ENCODE measurements around the gene DUSP6. TPM values are rescaled to one million over a fixed set of nuclear protein-coding genes. Genes with fewer than 3 reads are reported as not detected.

DUSP6 gene
- total RNA-seq, 1 donor from 2014 or later = 51.1 TPM

GRCh38 chr12:89379839-89380467 is 27.7 kb upstream of the DUSP6 start:
- Histone ChIP-seq H3K27me3 (no peaks in the 10 kb centered on the region), H3K27ac (no peak overlapping the region), H3K36me3 (no peaks in the 10 kb centered on the region), H3K9me3 (no peaks in the 10 kb centered on the region), H3K4me1 (peaks cover 23% of the 10 kb centered on the region), H3K4me3 (no peak overlapping the region)
- no peak for DNase-seq (ENCODE audit: extremely low spot score in 2 of 2)
- TF ChIP-seq CTCF (IDR thresholded peaks at IDR 0.05) (no peak), POLR2AphosphoS5 (IDR thresholded peaks at IDR 0.05; ENCODE audit: insufficient read depth in 1 of 2, low read depth in 1 of 2) (no peak), POLR2A (IDR thresholded peaks at IDR 0.05) (no peak)
- intact Hi-C loops (cut with DNase I) = no loop called here

- intact Hi-C loops (cut with DNase I) = no loop called here
Measured at GRCh38 chr12:89379148-89379838, 27.0 kb upstream of the DUSP6 start.

GRCh38 chr12:89376844-89377243 is 24.5 kb upstream of the DUSP6 start:
- Histone ChIP-seq H3K27ac (no peak overlapping the region), H3K9me3 (no peaks in the 10 kb centered on the region), H3K27me3 (no peaks in the 10 kb centered on the region), H3K36me3 (no peaks in the 10 kb centered on the region), H3K4me1 (peaks cover 15% of the 10 kb centered on the region), H3K4me3 (no peak overlapping the region)
- intact Hi-C loops (cut with DNase I) = no loop called here
- no peak for TF ChIP-seq POLR2A (IDR thresholded peaks at IDR 0.05)
- no peak for TF ChIP-seq POLR2AphosphoS5 (IDR thresholded peaks at IDR 0.05; ENCODE audit: insufficient read depth in 1 of 2, low read depth in 1 of 2)
- no peak for TF ChIP-seq CTCF (IDR thresholded peaks at IDR 0.05)
- DNase-seq (ENCODE audit: extremely low spot score in 2 of 2) = no peak

More at GRCh38 chr12:89379148-89379838, 27.0 kb upstream of the DUSP6 start:
- H3K27me3 ChIP-seq = no peaks in the 10 kb centered on the region
- peaks cover 24% of the 10 kb centered on the region for H3K4me1 ChIP-seq
- no peak for TF ChIP-seq POLR2AphosphoS5 (IDR thresholded peaks at IDR 0.05; ENCODE audit: insufficient read depth in 1 of 2, low read depth in 1 of 2)
- no peak for TF ChIP-seq CTCF (IDR thresholded peaks at IDR 0.05)
- no peak for TF ChIP-seq POLR2A (IDR thresholded peaks at IDR 0.05)
- DNase-seq (ENCODE audit: extremely low spot score in 2 of 2) = no peak
- no peak overlapping the region for H3K27ac ChIP-seq
- H3K36me3 ChIP-seq = no peaks in the 10 kb centered on the region
- H3K9me3 ChIP-seq = no peaks in the 10 kb centered on the region
- H3K4me3 ChIP-seq = no peak overlapping the region

GRCh38 chr12:89376202-89376529 is 23.9 kb upstream of the DUSP6 start:
- H3K4me1 ChIP-seq = peaks cover 15% of the 10 kb centered on the region
- no peak for TF ChIP-seq CTCF (IDR thresholded peaks at IDR 0.05)
- TF ChIP-seq POLR2AphosphoS5 (IDR thresholded peaks at IDR 0.05; ENCODE audit: insufficient read depth in 1 of 2, low read depth in 1 of 2) = no peak
- H3K4me3 ChIP-seq = no peak overlapping the region
- H3K36me3 ChIP-seq = no peaks in the 10 kb centered on the region
- H3K27me3 ChIP-seq = no peaks in the 10 kb centered on the region
- intact Hi-C loops (cut with DNase I) = no loop called here
- H3K27ac ChIP-seq = no peak overlapping the region
- H3K9me3 ChIP-seq = no peaks in the 10 kb centered on the region
- no peak for DNase-seq (ENCODE audit: extremely low spot score in 2 of 2)
